CD4-positive, alpha-beta T cell (primary cell): ENCODE results near the gene YEATS2. TPM values are rescaled to one million over a fixed set of nuclear protein-coding genes. Genes with fewer than 3 reads are reported as not detected.

Experiments
- ATAC-seq: fragments of 200-7000 bp; cut with Tn5 transposase; one replicate; pipeline ENCODE4 v1.10.0; 2022; ENCODE audit warnings: mild to moderate bottlenecking; ENCODE audit not compliant: poor library complexity
- CTCF ChIA-PET: fragments of 350-600 bp; sonication (Branson Sonifier 250); formaldehyde crosslinking; loops from one replicate; lab custom pipeline; 2021; ENCODE audit warnings: antibody characterized with exemption, inconsistent platforms; lab: Charles Lee
- POLR2A ChIA-PET: fragments of 350-600 bp; sonication (Branson Sonifier 250); formaldehyde crosslinking; loops from one replicate; lab custom pipeline; 2021; ENCODE audit warnings: antibody characterized with exemption, inconsistent platforms; lab: Charles Lee
- DNase-seq, 14 experiments: peaks; one replicate each; pipeline ENCODE4 v3.0.0-alpha.2; 2013 to 2020; ENCODE audit warnings: mixed read lengths in 2 of 14
- H3K27ac ChIP-seq, 2 donors: one replicate each; pipeline versions ENCODE4 v1.5.1 to v1.7.0; 2013; ENCODE audit warnings: low read length in 2 of 2, low read depth in 1 of 2, mild to moderate bottlenecking in 1 of 2
- H3K27me3 ChIP-seq, 2 experiments: 1 replicate in 1 of 2; 2 replicates in 1 of 2; pipeline versions ENCODE4 v1.6.1 to v1.7.0; 2013; ENCODE audit warnings: low read length in 2 of 2, control low read depth in 1 of 2, mild to moderate bottlenecking in 1 of 2, moderate library complexity in 1 of 2; ENCODE audit not compliant: insufficient read depth in 2 of 2, control insufficient read depth in 1 of 2
- H3K36me3 ChIP-seq: one replicate; pipeline ENCODE4 v1.6.1; 2013; ENCODE audit warnings: low read length, control low read depth; ENCODE audit not compliant: insufficient read depth
- H3K4me1 ChIP-seq: one replicate; pipeline ENCODE4 v1.6.1; 2013; ENCODE audit warnings: low read length, control low read depth; ENCODE audit not compliant: insufficient read depth
- H3K4me3 ChIP-seq: one replicate; pipeline ENCODE4 v1.5.1; 2013; ENCODE audit warnings: mild to moderate bottlenecking, low read length, moderate library complexity
- H3K9me3 ChIP-seq, 2 experiments: 1 replicate in 1 of 2; 2 replicates in 1 of 2; pipeline versions ENCODE4 v1.6.1 to v1.7.0; 2013; ENCODE audit warnings: low read length in 2 of 2, mild to moderate bottlenecking in 2 of 2, control low read depth in 1 of 2, moderate library complexity in 1 of 2; ENCODE audit not compliant: control insufficient read depth in 1 of 2, insufficient read depth in 1 of 2
- H3K27ac Mint-ChIP-seq: one replicate; pipeline ENCODE4 v1.8.0; 2020; ENCODE audit warnings: mixed read lengths
- H3K27me3 Mint-ChIP-seq: one replicate; pipeline ENCODE4 v1.8.0; 2021; ENCODE audit warnings: mixed read lengths
- H3K36me3 Mint-ChIP-seq: one replicate; pipeline ENCODE4 v1.8.0; 2021; ENCODE audit warnings: low read depth, mixed read lengths
- H3K4me1 Mint-ChIP-seq: one replicate; pipeline ENCODE4 v1.8.0; 2021; ENCODE audit warnings: low read depth, mixed read lengths
- H3K4me3 Mint-ChIP-seq: one replicate; pipeline ENCODE4 v1.8.0; 2020; ENCODE audit warnings: mild to moderate bottlenecking, mixed read lengths
- H3K9me3 Mint-ChIP-seq: one replicate; pipeline ENCODE4 v1.8.0; 2020; ENCODE audit warnings: mixed read lengths
- intact Hi-C, 2 experiments: fragments of 100-400 bp; cut with DNase I in 1 of 2; cut with micrococcal nuclease in 1 of 2; formaldehyde crosslinking; loops; one replicate each; pipeline versions ENCODE4 v1.15.1 to v1.9.0; 2023 to 2025; cut with DNase I, micrococcal nuclease
- total RNA-seq, 174 experiments: library from RNA in 2 of 174; stranded (reverse) in 2 of 174; gene quantifications; one replicate each; pipeline ENCODE4 v1.2.3 and lab custom pipeline; 2021 to 2026
- TF ChIP-seq, protein P1 (sequence below): fragments of 200-600 bp; IDR thresholded peaks from one replicate; pipeline ENCODE4 v1.8.0; 2022; ENCODE audit warnings: antibody characterized with exemption, mild to moderate bottlenecking

Gene YEATS2
- total RNA-seq, 2 experiments from 2014 or later = 14.6 to 15.9 TPM

DNA sequence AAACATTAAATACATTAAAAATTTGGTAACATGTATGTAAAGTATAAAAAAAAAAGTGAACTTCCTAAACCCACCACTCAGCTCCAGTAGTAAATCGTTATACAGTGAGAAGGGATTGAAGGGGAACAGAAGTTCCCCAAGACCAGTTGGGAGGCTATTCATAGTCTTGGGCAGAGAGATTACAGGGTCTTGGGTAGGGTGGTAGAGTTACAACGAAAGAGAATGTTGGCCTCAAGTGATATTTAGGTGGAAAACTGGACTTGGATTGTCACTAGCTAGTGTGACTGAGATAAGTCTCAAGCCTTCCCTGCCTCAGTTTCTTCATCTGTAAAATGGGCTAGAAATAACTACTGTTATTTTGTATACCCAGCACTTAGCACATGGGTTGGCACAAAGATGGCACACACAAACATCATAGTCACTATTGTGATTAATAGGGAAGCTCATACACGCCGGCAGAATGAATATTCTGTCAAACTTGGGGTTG, 431 bp upstream of the YEATS2 start:
- no peak for ATAC-seq
- Histone ChIP-seq H3K27ac (peak overlapping the region in 1 of 2 donors; percentile 36), H3K27me3 (no peaks in the 10 kb centered on the region), H3K4me1 (peaks cover 19% of the 10 kb centered on the region), H3K9me3 (no peaks in the 10 kb centered on the region), H3K4me3 (peak overlapping the region; percentile 91), H3K36me3 (peaks cover 5% of the 10 kb centered on the region)
- ChIA-PET CTCF (interaction anchor here (1.0 kb wide), 2 partner anchors 14 to 188 kb away, joined by 3 read pairs; partner anchors contain the start of gene PARL), POLR2A (interaction anchor here (0.6 to 4.3 kb wide), 15 partner anchors 9 to 903 kb away, joined by 3 to 104 read pairs (median 4); partner anchors contain the start of genes KLHL24 and MCF2L2)
- Mint-ChIP-seq H3K4me3 (peak overlapping the region; percentile 98), H3K27me3 (no peaks in the 10 kb centered on the region), H3K9me3 (no peaks in the 10 kb centered on the region), H3K4me1 (peaks cover 46% of the 10 kb centered on the region), H3K36me3 (peaks cover 10% of the 10 kb centered on the region), H3K27ac (peak overlapping the region; percentile 74)
- TF ChIP-seq, protein P1, sequence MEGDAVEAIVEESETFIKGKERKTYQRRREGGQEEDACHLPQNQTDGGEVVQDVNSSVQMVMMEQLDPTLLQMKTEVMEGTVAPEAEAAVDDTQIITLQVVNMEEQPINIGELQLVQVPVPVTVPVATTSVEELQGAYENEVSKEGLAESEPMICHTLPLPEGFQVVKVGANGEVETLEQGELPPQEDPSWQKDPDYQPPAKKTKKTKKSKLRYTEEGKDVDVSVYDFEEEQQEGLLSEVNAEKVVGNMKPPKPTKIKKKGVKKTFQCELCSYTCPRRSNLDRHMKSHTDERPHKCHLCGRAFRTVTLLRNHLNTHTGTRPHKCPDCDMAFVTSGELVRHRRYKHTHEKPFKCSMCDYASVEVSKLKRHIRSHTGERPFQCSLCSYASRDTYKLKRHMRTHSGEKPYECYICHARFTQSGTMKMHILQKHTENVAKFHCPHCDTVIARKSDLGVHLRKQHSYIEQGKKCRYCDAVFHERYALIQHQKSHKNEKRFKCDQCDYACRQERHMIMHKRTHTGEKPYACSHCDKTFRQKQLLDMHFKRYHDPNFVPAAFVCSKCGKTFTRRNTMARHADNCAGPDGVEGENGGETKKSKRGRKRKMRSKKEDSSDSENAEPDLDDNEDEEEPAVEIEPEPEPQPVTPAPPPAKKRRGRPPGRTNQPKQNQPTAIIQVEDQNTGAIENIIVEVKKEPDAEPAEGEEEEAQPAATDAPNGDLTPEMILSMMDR = no peak
- DNase-seq = no peak
- intact Hi-C loops = loop anchor here (1.0 to 2.0 kb wide), 2 partner anchors 60 to 62 kb away; partner anchors contain the start of gene KLHL24 (in 1 of the 2)

DNA sequence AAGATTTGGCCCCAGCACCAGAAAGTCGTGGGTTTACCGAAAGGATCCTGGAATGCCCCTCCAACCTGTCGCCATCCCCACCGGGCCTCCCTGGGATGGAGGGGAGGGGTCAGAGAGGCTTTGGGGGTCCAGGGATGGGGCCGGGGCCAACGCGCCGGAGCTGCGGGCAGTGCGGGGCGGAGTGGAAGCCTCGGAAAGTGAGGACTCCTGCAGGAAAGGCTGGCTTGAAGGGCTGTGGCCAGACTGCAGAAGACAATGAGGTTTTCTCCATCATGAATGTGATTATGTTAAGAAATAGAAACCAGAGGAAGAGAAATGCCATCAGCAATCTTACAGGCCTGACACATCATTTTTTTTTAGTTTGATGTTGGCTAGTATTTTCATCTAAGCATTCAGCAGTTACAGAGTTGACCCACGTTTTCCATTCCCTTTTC, 738 bp downstream of the YEATS2 start:
- Histone ChIP-seq H3K4me3 (peak overlapping the region; percentile 91), H3K27me3 (no peaks in the 10 kb centered on the region), H3K27ac (peak overlapping the region; percentile 59 to 61), H3K9me3 (no peaks in the 10 kb centered on the region), H3K4me1 (peaks cover 19% of the 10 kb centered on the region), H3K36me3 (peaks cover 6% of the 10 kb centered on the region)
- DNase-seq = peak in 9 of 14 experiments; percentile 2 to 58 (median 19)
- TF ChIP-seq, protein P1 = no peak
- ChIA-PET CTCF (no interaction called here), POLR2A (interaction anchor here (1.1 to 4.3 kb wide), 8 partner anchors 8 to 904 kb away, joined by 3 to 104 read pairs (median 5); partner anchors contain the start of genes KLHL24 and KLHL6)
- H3K27me3 Mint-ChIP-seq = no peaks in the 10 kb centered on the region
- H3K27ac Mint-ChIP-seq = peak overlapping the region; percentile 72
- H3K9me3 Mint-ChIP-seq = no peaks in the 10 kb centered on the region
- peak; percentile 39 for ATAC-seq
- H3K36me3 Mint-ChIP-seq = peaks cover 10% of the 10 kb centered on the region
- intact Hi-C loops = no loop called here
- H3K4me1 Mint-ChIP-seq = peaks cover 46% of the 10 kb centered on the region
- peak overlapping the region; percentile 99 for H3K4me3 Mint-ChIP-seq

DNA sequence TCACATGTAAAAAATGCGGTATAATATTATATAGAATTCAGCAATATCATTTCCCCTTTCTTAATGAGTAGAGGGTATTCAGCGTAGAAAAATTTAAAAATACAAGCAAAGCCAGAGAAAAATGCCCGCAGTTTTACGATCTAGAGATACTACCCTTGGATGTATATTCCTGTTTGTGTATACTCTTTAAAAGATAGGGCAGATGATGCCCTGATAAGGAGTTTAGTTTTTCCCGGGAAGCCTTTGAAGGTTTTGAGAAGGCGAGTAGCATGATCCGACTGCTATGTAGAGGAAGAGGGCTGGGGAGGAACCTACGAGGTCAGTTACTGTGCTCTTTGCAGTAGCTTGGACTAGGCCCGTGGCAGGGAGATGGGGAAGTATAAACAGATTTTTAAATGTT, 1.2 kb downstream of the YEATS2 start:
- TF ChIP-seq, protein P1 = no peak
- Histone ChIP-seq H3K9me3 (no peaks in the 10 kb centered on the region), H3K27ac (no peak overlapping the region), H3K4me3 (peak overlapping the region; percentile 91), H3K36me3 (peaks cover 6% of the 10 kb centered on the region), H3K27me3 (no peaks in the 10 kb centered on the region), H3K4me1 (peaks cover 19% of the 10 kb centered on the region)
- ChIA-PET CTCF (no interaction called here), POLR2A (interaction anchor here (1.1 to 4.3 kb wide), 5 partner anchors 7 to 143 kb away, joined by 3 to 104 read pairs (median 6); partner anchors contain the start of genes KLHL24 and KLHL6)
- ATAC-seq (no peak), DNase-seq (peak in 3 of 14 experiments; percentile 8 to 34 (median 32))
- H3K27me3 Mint-ChIP-seq = no peaks in the 10 kb centered on the region
- peaks cover 10% of the 10 kb centered on the region for H3K36me3 Mint-ChIP-seq
- H3K4me1 Mint-ChIP-seq = peaks cover 46% of the 10 kb centered on the region
- H3K9me3 Mint-ChIP-seq = no peaks in the 10 kb centered on the region
- intact Hi-C loops = no loop called here
- peak overlapping the region; percentile 72 for H3K27ac Mint-ChIP-seq
- H3K4me3 Mint-ChIP-seq = peak overlapping the region; percentile 99
